GM12872 (cell line): ENCODE data around the gene EFNA1.

Experiments used
- CTCF ChIP-seq: IDR thresholded peaks from 3 replicates; pipeline ENCODE4 v1.5.1; 2011; ENCODE audit warnings: low read depth, mild to moderate bottlenecking, low read length, moderate library complexity; ENCODE audit not compliant: insufficient read depth

Gene EFNA1

GRCh38 chr1:155103325-155103724 is 24.4 kb upstream of the EFNA1 start:
- TF ChIP-seq CTCF = no peak

- no peak for TF ChIP-seq CTCF
These were observed 22.8 kb upstream of the EFNA1 start for GRCh38 chr1:155104605-155105534.

GRCh38 chr1:155105604-155106011 is 22.1 kb upstream of the EFNA1 start:
- no peak for TF ChIP-seq CTCF

- no peak for TF ChIP-seq CTCF
These were observed 20.8 kb upstream of the EFNA1 start for GRCh38 chr1:155106862-155107261.

GRCh38 chr1:155107309-155108264 is 20.1 kb upstream of the EFNA1 start:
- no peak for TF ChIP-seq CTCF

GRCh38 chr1:155108296-155108695 is 19.4 kb upstream of the EFNA1 start:
- TF ChIP-seq CTCF = no peak

GRCh38 chr1:155110381-155110780 is 17.3 kb upstream of the EFNA1 start:
- TF ChIP-seq CTCF = no peak
